Neural progenitor cell (in vitro differentiated cells): ENCODE data around the gene PPP4C. TPM values are rescaled to one million over a fixed set of nuclear protein-coding genes. Genes with fewer than 3 reads are reported as not detected.
"Not testable (repeated sequence)": the region's sequence is repeated elsewhere in the genome, so short reads cannot be mapped to it uniquely, and the experiment has no call there.

Source experiments
- DNase-seq: peaks from one replicate; pipeline ENCODE4 v3.0.0-alpha.2; 2016; ENCODE audit warnings: low spot score
- H2AFZ ChIP-seq: fragments of 200-600 bp; sonication (generic); replicated peaks from 2 replicates; pipeline ENCODE4 v1.6.1; 2016; ENCODE audit warnings: antibody characterized with exemption
- H3F3A ChIP-seq: fragments of 200-600 bp; sonication (generic); 2 replicates; pipeline ENCODE4 v1.6.1; 2016; ENCODE audit warnings: antibody characterized with exemption, low read depth
- H3K27ac ChIP-seq: fragments of 200-600 bp; sonication (generic); 2 replicates; pipeline ENCODE4 v1.5.1; 2016; ENCODE audit warnings: mild to moderate bottlenecking
- H3K27me3 ChIP-seq: fragments of 200-600 bp; sonication (generic); 2 replicates; pipeline ENCODE4 v1.6.1; 2016; ENCODE audit warnings: mild to moderate bottlenecking, moderate library complexity
- H3K36me3 ChIP-seq: fragments of 200-600 bp; sonication (generic); 2 replicates; pipeline ENCODE4 v1.5.1; 2016
- H3K4me1 ChIP-seq: fragments of 200-600 bp; sonication (generic); 2 replicates; pipeline ENCODE4 v1.6.1; 2016; ENCODE audit warnings: mixed run types
- H3K4me2 ChIP-seq: fragments of 200-600 bp; sonication (generic); 2 replicates; pipeline ENCODE4 v1.6.1; 2016
- H3K4me3 ChIP-seq: fragments of 200-600 bp; sonication (generic); 2 replicates; pipeline ENCODE4 v1.5.1; 2016
- H3K79me2 ChIP-seq: fragments of 200-600 bp; sonication (generic); 2 replicates; pipeline ENCODE4 v1.6.1; 2016; ENCODE audit warnings: low read depth
- H3K9ac ChIP-seq: fragments of 200-600 bp; sonication (generic); 2 replicates; pipeline ENCODE4 v1.6.1; 2016
- H3K9me3 ChIP-seq: fragments of 200-600 bp; sonication (generic); 2 replicates; pipeline ENCODE4 v1.5.1; 2016; ENCODE audit warnings: low read depth
- H4K20me1 ChIP-seq: fragments of 200-600 bp; sonication (generic); 2 replicates; pipeline ENCODE4 v1.6.1; 2016; ENCODE audit warnings: low read depth
- H3K27ac Mint-ChIP-seq: 3 replicates; pipeline ENCODE4 v1.8.0; 2021; ENCODE audit warnings: mixed read lengths
- H3K27me3 Mint-ChIP-seq: 2 replicates; pipeline ENCODE4 v1.8.0; 2022; ENCODE audit warnings: low read depth, mild to moderate bottlenecking, inconsistent platforms, moderate library complexity, mixed read lengths; ENCODE audit not compliant: insufficient read depth
- H3K36me3 Mint-ChIP-seq: 3 replicates; pipeline ENCODE4 v1.8.0; 2021; ENCODE audit warnings: mixed read lengths
- H3K4me1 Mint-ChIP-seq: 3 replicates; pipeline ENCODE4 v1.8.0; 2021; ENCODE audit warnings: mixed read lengths
- H3K4me3 Mint-ChIP-seq: 3 replicates; pipeline ENCODE4 v1.8.0; 2021; ENCODE audit warnings: mild to moderate bottlenecking, moderate library complexity, mixed read lengths
- H3K9me3 Mint-ChIP-seq: 3 replicates; pipeline ENCODE4 v1.8.0; 2020; ENCODE audit warnings: mixed read lengths
- EZH2 ChIP-seq: fragments of 200-600 bp; sonication (generic); IDR thresholded peaks from 2 replicates; pipeline ENCODE4 v1.6.1; 2017; ENCODE audit warnings: antibody characterized with exemption, mild to moderate bottlenecking, moderate library complexity
- EZH2phosphoT487 ChIP-seq: fragments of 200-600 bp; sonication (generic); IDR thresholded peaks from 2 replicates; pipeline ENCODE4 v1.6.1; 2017; ENCODE audit warnings: antibody characterized with exemption
- total RNA-seq: library from RNA; depleted of rRNA; stranded (reverse); fragments of >200 nt; gene quantifications from 2 replicates; pipeline ENCODE4 v1.2.3, GENCODE V29; 2015; ENCODE audit warnings: low replicate concordance
- TF ChIP-seq, protein P1 (sequence below): fragments of 200-600 bp; sonication (generic); IDR thresholded peaks from 2 replicates; pipeline ENCODE4 v1.5.1; 2017; ENCODE audit warnings: antibody characterized with exemption, mild to moderate bottlenecking

PPP4C gene
- total RNA-seq, 1 donor from 2014 or later, result 93.3 TPM

- Mint-ChIP-seq H3K27me3 (peaks cover 2% of the 10 kb centered on the region), H3K9me3 (no peaks in the 10 kb centered on the region), H3K27ac (no peak overlapping the region), H3K4me3 (no peak overlapping the region), H3K36me3 (peaks cover 4% of the 10 kb centered on the region), H3K4me1 (peaks cover 18% of the 10 kb centered on the region)
- H3K36me3 ChIP-seq, result no peaks in the 10 kb centered on the region
- H3K9ac ChIP-seq, result no peak overlapping the region
- H3K4me3 ChIP-seq, result no peak overlapping the region
- peaks cover 10% of the 10 kb centered on the region for H3F3A ChIP-seq
- no peak overlapping the region for H2AFZ ChIP-seq
- H3K27ac ChIP-seq, result no peak overlapping the region
- no peaks in the 10 kb centered on the region for H3K27me3 ChIP-seq
- no peaks in the 10 kb centered on the region for H3K79me2 ChIP-seq
- peaks cover 4% of the 10 kb centered on the region for H3K4me1 ChIP-seq
- H3K9me3 ChIP-seq, result no peaks in the 10 kb centered on the region
- no peak for DNase-seq
- H4K20me1 ChIP-seq, result no peaks in the 10 kb centered on the region
- TF ChIP-seq EZH2phosphoT487 (no peak), EZH2 (no peak)
- no peak overlapping the region for H3K4me2 ChIP-seq
These were observed 49.2 kb downstream of the PPP4C start for GRCh38 chr16:30124985-30125379.

- not testable (repeated sequence) for H3K4me1 ChIP-seq, H3K27ac ChIP-seq, H3K4me2 ChIP-seq, H3F3A ChIP-seq, H3K4me3 ChIP-seq, H3K27me3 Mint-ChIP-seq, H3K36me3 ChIP-seq, H3K27ac Mint-ChIP-seq, H3K4me3 Mint-ChIP-seq, H3K9me3 ChIP-seq, H2AFZ ChIP-seq, H3K27me3 ChIP-seq, H3K9ac ChIP-seq, H3K36me3 Mint-ChIP-seq, H3K79me2 ChIP-seq, DNase-seq, H3K9me3 Mint-ChIP-seq, H4K20me1 ChIP-seq
- peaks cover 18% of the 10 kb centered on the region for H3K4me1 Mint-ChIP-seq
These were observed 49.9 kb downstream of the PPP4C start for GRCh38 chr16:30125690-30126089.

GRCh38 chr16:30127993-30128392, 52.2 kb downstream of the PPP4C start:
- H3K36me3 ChIP-seq, result no peaks in the 10 kb centered on the region
- DNase-seq, result no peak
- Mint-ChIP-seq H3K36me3 (no peaks in the 10 kb centered on the region), H3K27me3 (peaks cover 2% of the 10 kb centered on the region), H3K4me1 (peaks cover 8% of the 10 kb centered on the region), H3K27ac (no peak overlapping the region), H3K4me3 (no peak overlapping the region), H3K9me3 (no peaks in the 10 kb centered on the region)
- no peak overlapping the region for H3K4me3 ChIP-seq
- no peak overlapping the region for H3K9ac ChIP-seq
- H3F3A ChIP-seq, result no peaks in the 10 kb centered on the region
- no peaks in the 10 kb centered on the region for H3K9me3 ChIP-seq
- H3K27ac ChIP-seq, result no peak overlapping the region
- H3K27me3 ChIP-seq, result no peaks in the 10 kb centered on the region
- no peaks in the 10 kb centered on the region for H4K20me1 ChIP-seq
- H2AFZ ChIP-seq, result no peak overlapping the region
- H3K4me1 ChIP-seq, result no peaks in the 10 kb centered on the region
- TF ChIP-seq, protein P1, sequence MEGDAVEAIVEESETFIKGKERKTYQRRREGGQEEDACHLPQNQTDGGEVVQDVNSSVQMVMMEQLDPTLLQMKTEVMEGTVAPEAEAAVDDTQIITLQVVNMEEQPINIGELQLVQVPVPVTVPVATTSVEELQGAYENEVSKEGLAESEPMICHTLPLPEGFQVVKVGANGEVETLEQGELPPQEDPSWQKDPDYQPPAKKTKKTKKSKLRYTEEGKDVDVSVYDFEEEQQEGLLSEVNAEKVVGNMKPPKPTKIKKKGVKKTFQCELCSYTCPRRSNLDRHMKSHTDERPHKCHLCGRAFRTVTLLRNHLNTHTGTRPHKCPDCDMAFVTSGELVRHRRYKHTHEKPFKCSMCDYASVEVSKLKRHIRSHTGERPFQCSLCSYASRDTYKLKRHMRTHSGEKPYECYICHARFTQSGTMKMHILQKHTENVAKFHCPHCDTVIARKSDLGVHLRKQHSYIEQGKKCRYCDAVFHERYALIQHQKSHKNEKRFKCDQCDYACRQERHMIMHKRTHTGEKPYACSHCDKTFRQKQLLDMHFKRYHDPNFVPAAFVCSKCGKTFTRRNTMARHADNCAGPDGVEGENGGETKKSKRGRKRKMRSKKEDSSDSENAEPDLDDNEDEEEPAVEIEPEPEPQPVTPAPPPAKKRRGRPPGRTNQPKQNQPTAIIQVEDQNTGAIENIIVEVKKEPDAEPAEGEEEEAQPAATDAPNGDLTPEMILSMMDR, result no peak
- TF ChIP-seq EZH2phosphoT487 (no peak), EZH2 (no peak)
- no peak overlapping the region for H3K4me2 ChIP-seq
- no peaks in the 10 kb centered on the region for H3K79me2 ChIP-seq

- Histone ChIP-seq H3K36me3 (no peaks in the 10 kb centered on the region), H3K27me3 (no peaks in the 10 kb centered on the region), H3K4me1 (no peaks in the 10 kb centered on the region), H2AFZ (no peak overlapping the region), H3K79me2 (no peaks in the 10 kb centered on the region), H3K9me3 (no peaks in the 10 kb centered on the region), H3K4me2 (no peak overlapping the region), H4K20me1 (no peaks in the 10 kb centered on the region), H3F3A (no peaks in the 10 kb centered on the region), H3K4me3 (no peak overlapping the region), H3K27ac (no peak overlapping the region), H3K9ac (no peak overlapping the region)
- TF ChIP-seq, protein P1, result no peak
- TF ChIP-seq EZH2phosphoT487 (no peak), EZH2 (no peak)
- H3K4me3 Mint-ChIP-seq, result no peak overlapping the region
- no peaks in the 10 kb centered on the region for H3K4me1 Mint-ChIP-seq
- no peak for DNase-seq
- H3K9me3 Mint-ChIP-seq, result peaks cover 2% of the 10 kb centered on the region
- H3K27me3 Mint-ChIP-seq, result peaks cover 7% of the 10 kb centered on the region
- no peak overlapping the region for H3K27ac Mint-ChIP-seq
- H3K36me3 Mint-ChIP-seq, result no peaks in the 10 kb centered on the region
These were observed 56.2 kb downstream of the PPP4C start for GRCh38 chr16:30131869-30132475.
